SU-DHL-6 (cell line): Measurements from ENCODE around the gene SLC22A15.

ENCODE experiments used
- H2AFZ ChIP-seq: fragments of 200-600 bp; sonication (generic); 2 replicates; pipeline ENCODE4 v1.6.1; 2014; ENCODE audit warnings: low read depth, mild to moderate bottlenecking, moderate library complexity, mixed read lengths, antibody characterized with exemption, low read length; ENCODE audit not compliant: severe bottlenecking
- H3F3A ChIP-seq: fragments of 200-600 bp; shearing (Covaris generic); 2 replicates; pipeline ENCODE4 v1.6.0; 2016; ENCODE audit warnings: antibody characterized with exemption, mild to moderate bottlenecking; ENCODE audit not compliant: insufficient read depth
- H3K27ac ChIP-seq: fragments of 200-600 bp; sonication (generic); 2 replicates; pipeline ENCODE4 v1.5.1; 2016; ENCODE audit warnings: low read depth, mild to moderate bottlenecking, low read length, moderate library complexity, mixed read lengths
- H3K27me3 ChIP-seq: fragments of 200-600 bp; sonication (generic), shearing (Covaris generic); 2 replicates; pipeline ENCODE4 v1.6.0; 2014; ENCODE audit warnings: mild to moderate bottlenecking, low read length
- H3K36me3 ChIP-seq: fragments of 200-600 bp; sonication (generic); 2 replicates; pipeline ENCODE4 v1.6.1; 2014; ENCODE audit warnings: mild to moderate bottlenecking, low read length, mixed read lengths
- H3K4me2 ChIP-seq: fragments of 300-600, 200-600 bp; shearing (Covaris generic), sonication (generic); 2 replicates; pipeline ENCODE4 v1.6.0; 2014; ENCODE audit warnings: low read length, low read depth, mild to moderate bottlenecking; ENCODE audit not compliant: poor library complexity, severe bottlenecking
- H3K4me3 ChIP-seq: fragments of 200-600 bp; sonication (generic); 2 replicates; pipeline ENCODE4 v1.5.1; 2014; ENCODE audit warnings: antibody characterized with exemption, low read length, mild to moderate bottlenecking, mixed read lengths; ENCODE audit not compliant: insufficient read depth, poor library complexity, severe bottlenecking
- H3K79me2 ChIP-seq: fragments of 200-600 bp; sonication (generic); 2 replicates; pipeline ENCODE4 v1.6.1; 2014; ENCODE audit warnings: mild to moderate bottlenecking, low read length, moderate library complexity; ENCODE audit not compliant: insufficient read depth
- H3K9ac ChIP-seq: fragments of 200-600 bp; sonication (generic); 2 replicates; pipeline ENCODE4 v1.7.0; 2014; ENCODE audit warnings: mild to moderate bottlenecking, low read length
- H3K9me2 ChIP-seq: fragments of 200-600 bp; sonication (generic); replicated peaks from 2 replicates; pipeline ENCODE4 v1.6.1; 2014; ENCODE audit warnings: low read length; ENCODE audit not compliant: insufficient read depth
- H3K9me3 ChIP-seq: fragments of 200-600 bp; sonication (generic); 2 replicates; pipeline ENCODE4 v1.6.1; 2014; ENCODE audit warnings: low read length, mixed read lengths; ENCODE audit not compliant: insufficient read depth
- H4K20me1 ChIP-seq: fragments of 200-600 bp; sonication (generic); 2 replicates; pipeline ENCODE4 v1.6.1; 2014; ENCODE audit warnings: low read depth, mild to moderate bottlenecking, antibody characterized with exemption, low read length, moderate library complexity, mixed read lengths
- CTCF ChIP-seq: fragments of 200-600 bp; sonication (generic); IDR thresholded peaks from one replicate; pipeline ENCODE4 v1.5.1; 2017; ENCODE audit warnings: antibody characterized with exemption, mild to moderate bottlenecking, low read length, moderate library complexity; ENCODE audit not compliant: insufficient read depth, poor library complexity, severe bottlenecking
- EZH2phosphoT487 ChIP-seq: fragments of 200-600 bp; sonication (generic), shearing (Covaris generic); conservative IDR thresholded peaks from 2 replicates; pipeline ENCODE4 v1.6.1; 2018; ENCODE audit warnings: mild to moderate bottlenecking, antibody characterized with exemption, low read length, moderate library complexity, mixed read lengths

SLC22A15 gene

GRCh38 chr1:115973154-115973553 is 3.2 kb upstream of the SLC22A15 start:
- no peak overlapping the region for H2AFZ ChIP-seq
- TF ChIP-seq CTCF (no peak), EZH2phosphoT487 (no peak)
- no peaks in the 10 kb centered on the region for H3K36me3 ChIP-seq
- no peak overlapping the region for H3K4me3 ChIP-seq
- H3K27ac ChIP-seq, result no peak overlapping the region
- H3K27me3 ChIP-seq, result no peaks in the 10 kb centered on the region
- H3K9ac ChIP-seq, result no peak overlapping the region
- H3K9me3 ChIP-seq, result no peaks in the 10 kb centered on the region
- no peak overlapping the region for H3K4me2 ChIP-seq
- no peaks in the 10 kb centered on the region for H4K20me1 ChIP-seq
- H3K79me2 ChIP-seq, result no peaks in the 10 kb centered on the region
- H3F3A ChIP-seq, result no peaks in the 10 kb centered on the region
- H3K9me2 ChIP-seq, result no peaks in the 10 kb centered on the region

GRCh38 chr1:115975569-115976061 is 698 bp upstream of the SLC22A15 start:
- Histone ChIP-seq H4K20me1 (no peaks in the 10 kb centered on the region), H3K27ac (no peak overlapping the region), H3K9me2 (no peaks in the 10 kb centered on the region), H2AFZ (no peak overlapping the region), H3K9me3 (no peaks in the 10 kb centered on the region), H3K4me3 (peak overlapping the region; percentile 22), H3K79me2 (no peaks in the 10 kb centered on the region), H3K4me2 (peak overlapping the region; percentile 34), H3F3A (no peaks in the 10 kb centered on the region), H3K9ac (no peak overlapping the region), H3K36me3 (no peaks in the 10 kb centered on the region), H3K27me3 (no peaks in the 10 kb centered on the region)
- TF ChIP-seq EZH2phosphoT487, result no peak
- no peak for TF ChIP-seq CTCF

DNA sequence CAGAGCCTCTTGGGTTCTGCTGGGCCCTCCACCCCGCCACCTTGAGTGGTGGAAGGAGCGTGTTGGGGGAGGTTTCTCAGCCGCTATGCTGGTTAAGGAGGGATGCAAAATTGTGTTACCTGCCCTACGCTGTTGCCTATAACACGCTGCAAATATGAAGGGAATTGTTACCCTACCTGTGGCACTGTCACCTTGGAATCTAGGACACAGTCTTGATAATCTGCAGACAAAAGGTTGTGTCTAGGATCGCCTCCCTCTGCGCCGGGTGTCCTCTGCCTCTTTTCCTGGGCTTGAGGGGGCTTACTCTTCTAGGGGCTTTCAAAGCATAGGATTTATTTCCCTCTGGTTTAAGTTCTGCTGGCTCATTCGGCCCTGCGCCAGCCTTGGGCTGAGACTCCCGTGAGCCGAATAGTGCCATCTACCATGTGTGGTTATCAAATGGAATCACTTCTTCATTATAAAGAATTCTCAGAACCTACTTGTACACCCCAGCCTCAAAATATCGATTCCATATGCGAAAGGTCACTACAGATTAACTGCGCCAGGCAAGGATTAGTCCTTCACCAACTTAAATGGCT is 697 bp downstream of the SLC22A15 start:
- TF ChIP-seq CTCF, result no peak
- no peak for TF ChIP-seq EZH2phosphoT487
- Histone ChIP-seq H3K79me2 (no peaks in the 10 kb centered on the region), H3K36me3 (no peaks in the 10 kb centered on the region), H3K4me3 (no peak overlapping the region), H3F3A (no peaks in the 10 kb centered on the region), H3K9me3 (no peaks in the 10 kb centered on the region), H4K20me1 (no peaks in the 10 kb centered on the region), H2AFZ (no peak overlapping the region), H3K27me3 (no peaks in the 10 kb centered on the region), H3K4me2 (no peak overlapping the region), H3K9me2 (no peaks in the 10 kb centered on the region), H3K9ac (no peak overlapping the region), H3K27ac (no peak overlapping the region)
